HUDEP-2 (cell line): ENCODE results near the gene UBE2I.

Source experiments
- DNase-seq, 76 experiments: peaks; one replicate each; lab custom pipeline; 2025; ENCODE audit not compliant: unreplicated experiment in 76 of 76; lab: John Stamatoyannopoulos, UW

The UBE2I gene

GRCh38 chr16:1312467-1312816 lies 3.0 kb downstream of the UBE2I start:
- no peak for DNase-seq

- DNase-seq, result no peak
Measured at GRCh38 chr16:1312903-1313302, 3.5 kb downstream of the UBE2I start.

GRCh38 chr16:1313721-1314369 lies 4.4 kb downstream of the UBE2I start:
- DNase-seq, result no peak

- DNase-seq, result no peak
Measured at GRCh38 chr16:1314399-1315068, 5.1 kb downstream of the UBE2I start.

- no peak for DNase-seq
Measured at GRCh38 chr16:1315081-1316032, 5.9 kb downstream of the UBE2I start.

GRCh38 chr16:1316033-1316405 lies 6.6 kb downstream of the UBE2I start:
- DNase-seq, result no peak

- no peak for DNase-seq
Measured at GRCh38 chr16:1317479-1318267, 8.2 kb downstream of the UBE2I start.

- DNase-seq, result no peak
Measured at GRCh38 chr16:1318268-1318545, 8.8 kb downstream of the UBE2I start.

GRCh38 chr16:1319041-1319440 lies 9.6 kb downstream of the UBE2I start:
- no peak for DNase-seq

- DNase-seq, result no peak
Measured at GRCh38 chr16:1320097-1320496, 10.7 kb downstream of the UBE2I start.

GRCh38 chr16:1320658-1321240 lies 11.3 kb downstream of the UBE2I start:
- no peak for DNase-seq

GRCh38 chr16:1322407-1322806 lies 13.0 kb downstream of the UBE2I start:
- DNase-seq, result no peak

- DNase-seq, result no peak
Measured at GRCh38 chr16:1323296-1324239, 14.1 kb downstream of the UBE2I start.

- no peak for DNase-seq
Measured at GRCh38 chr16:1324286-1324826, 14.9 kb downstream of the UBE2I start.

GRCh38 chr16:1325261-1325660 lies 15.8 kb downstream of the UBE2I start:
- DNase-seq, result no peak

- no peak for DNase-seq
Measured at GRCh38 chr16:1325673-1326371, 16.4 kb downstream of the UBE2I start.

- DNase-seq, result no peak
Measured at GRCh38 chr16:1326391-1326790, 17.0 kb downstream of the UBE2I start.

- no peak for DNase-seq
Measured at GRCh38 chr16:1326946-1327618, 17.6 kb downstream of the UBE2I start.
